Activated CD4-positive, alpha-beta T cell treated with anti-CD3 and anti-CD28 coated beads for 36 hours (primary cell): ENCODE measurements around the gene VPS13D. TPM values are rescaled to one million over a fixed set of nuclear protein-coding genes. Genes with fewer than 3 reads are reported as not detected.

Experiments used
- ATAC-seq: fragments of 200-7000 bp; cut with Tn5 transposase; one replicate; pipeline ENCODE4 v1.10.0; 2021; ENCODE audit warnings: mild to moderate bottlenecking, moderate library complexity
- CTCF ChIA-PET: fragments of 350-600 bp; sonication (Branson Sonifier 250); formaldehyde crosslinking; loops from one replicate; lab custom pipeline; 2021; ENCODE audit warnings: antibody characterized with exemption; lab: Charles Lee
- POLR2A ChIA-PET: fragments of 350-600 bp; sonication (Branson Sonifier 250); formaldehyde crosslinking; loops from one replicate; lab custom pipeline; 2021; ENCODE audit warnings: antibody characterized with exemption, inconsistent platforms; lab: Charles Lee
- DNase-seq: peaks from one replicate; pipeline ENCODE4 v3.0.0-alpha.2; 2020
- H3K27ac Mint-ChIP-seq: one replicate; pipeline ENCODE4 v1.8.0; 2021; ENCODE audit warnings: mixed read lengths
- H3K27me3 Mint-ChIP-seq: one replicate; pipeline ENCODE4 v1.8.0; 2021; ENCODE audit warnings: mixed read lengths
- H3K36me3 Mint-ChIP-seq: one replicate; pipeline ENCODE4 v1.8.0; 2021; ENCODE audit warnings: low read depth, mixed read lengths
- H3K4me1 Mint-ChIP-seq: one replicate; pipeline ENCODE4 v1.8.0; 2021; ENCODE audit warnings: mixed read lengths
- H3K4me3 Mint-ChIP-seq: one replicate; pipeline ENCODE4 v1.8.0; 2021; ENCODE audit warnings: mild to moderate bottlenecking, moderate library complexity, mixed read lengths
- H3K9me3 Mint-ChIP-seq: one replicate; pipeline ENCODE4 v1.8.0; 2021; ENCODE audit warnings: low read depth, mixed read lengths
- intact Hi-C, 2 experiments: fragments of 100-400 bp; cut with DNase I in 1 of 2; cut with micrococcal nuclease in 1 of 2; formaldehyde crosslinking; loops; one replicate each; pipeline versions ENCODE4 v1.14.2 to v1.15.1; 2022 to 2024; cut with DNase I, micrococcal nuclease
- total RNA-seq, 2 experiments: library from RNA; stranded (reverse); gene quantifications; one replicate each; pipeline ENCODE4 v1.2.3, GENCODE V29; 2021

VPS13D gene
- total RNA-seq, 2 experiments from 2014 or later: 20.6 to 22.9 TPM

- Mint-ChIP-seq H3K27ac (no peak overlapping the region), H3K27me3 (peaks cover 3% of the 10 kb centered on the region), H3K36me3 (peaks cover 7% of the 10 kb centered on the region), H3K9me3 (peaks cover 2% of the 10 kb centered on the region), H3K4me1 (peaks cover 4% of the 10 kb centered on the region), H3K4me3 (no peak overlapping the region)
- intact Hi-C loops: no loop called here
- CTCF ChIA-PET: interaction anchor here (0.6 to 0.7 kb wide), 3 partner anchors 17 to 198 kb away, joined by 3 to 5 read pairs (median 3); no protein-coding TSS in a partner anchor
- POLR2A ChIA-PET: no interaction called here
- no peak for DNase-seq
- no peak for ATAC-seq
Measured at GRCh38 chr1:12541274-12542137, 311.7 kb downstream of the VPS13D start.

GRCh38 chr1:12542138-12542465 lies 312.3 kb downstream of the VPS13D start:
- Mint-ChIP-seq H3K27ac (no peak overlapping the region), H3K9me3 (no peaks in the 10 kb centered on the region), H3K27me3 (peaks cover 3% of the 10 kb centered on the region), H3K36me3 (peaks cover 5% of the 10 kb centered on the region), H3K4me1 (peaks cover 4% of the 10 kb centered on the region), H3K4me3 (no peak overlapping the region)
- ChIA-PET CTCF (interaction anchor here (0.6 kb wide), 2 partner anchors 18 to 23 kb away, joined by 3 to 5 read pairs; no protein-coding TSS in a partner anchor), POLR2A (no interaction called here)
- DNase-seq (no peak), ATAC-seq (no peak)
- intact Hi-C loops: no loop called here

- Mint-ChIP-seq H3K9me3 (no peaks in the 10 kb centered on the region), H3K27me3 (peaks cover 3% of the 10 kb centered on the region), H3K4me1 (peaks cover 4% of the 10 kb centered on the region), H3K4me3 (no peak overlapping the region), H3K36me3 (no peaks in the 10 kb centered on the region), H3K27ac (no peak overlapping the region)
- intact Hi-C loops: no loop called here
- CTCF ChIA-PET: interaction anchor here (0.6 kb wide), 1 partner anchor 24 kb away, joined by 3 read pairs; no protein-coding TSS in a partner anchor
- POLR2A ChIA-PET: no interaction called here
- no peak for ATAC-seq
- DNase-seq: no peak
Measured at GRCh38 chr1:12542616-12543592, 313.1 kb downstream of the VPS13D start.

- Mint-ChIP-seq H3K4me1 (peaks cover 4% of the 10 kb centered on the region), H3K36me3 (no peaks in the 10 kb centered on the region), H3K27me3 (peaks cover 3% of the 10 kb centered on the region), H3K27ac (no peak overlapping the region), H3K4me3 (no peak overlapping the region), H3K9me3 (no peaks in the 10 kb centered on the region)
- no peak for ATAC-seq
- ChIA-PET CTCF (no interaction called here), POLR2A (no interaction called here)
- intact Hi-C loops: no loop called here
- no peak for DNase-seq
Measured at GRCh38 chr1:12543740-12544154, 313.9 kb downstream of the VPS13D start.

GRCh38 chr1:12544357-12544756 lies 314.5 kb downstream of the VPS13D start:
- peaks cover 3% of the 10 kb centered on the region for H3K27me3 Mint-ChIP-seq
- peaks cover 4% of the 10 kb centered on the region for H3K4me1 Mint-ChIP-seq
- H3K4me3 Mint-ChIP-seq: no peak overlapping the region
- H3K36me3 Mint-ChIP-seq: no peaks in the 10 kb centered on the region
- CTCF ChIA-PET: no interaction called here
- intact Hi-C loops: no loop called here
- POLR2A ChIA-PET: no interaction called here
- no peaks in the 10 kb centered on the region for H3K9me3 Mint-ChIP-seq
- DNase-seq (no peak), ATAC-seq (no peak)
- H3K27ac Mint-ChIP-seq: no peak overlapping the region

- peaks cover 3% of the 10 kb centered on the region for H3K27me3 Mint-ChIP-seq
- intact Hi-C loops: no loop called here
- no peaks in the 10 kb centered on the region for H3K9me3 Mint-ChIP-seq
- CTCF ChIA-PET: no interaction called here
- no peaks in the 10 kb centered on the region for H3K36me3 Mint-ChIP-seq
- ATAC-seq: no peak
- no peak for DNase-seq
- no peak overlapping the region for H3K27ac Mint-ChIP-seq
- no peak overlapping the region for H3K4me3 Mint-ChIP-seq
- H3K4me1 Mint-ChIP-seq: peaks cover 7% of the 10 kb centered on the region
- POLR2A ChIA-PET: interaction anchor here (0.7 kb wide), 1 partner anchor 123 kb away, joined by 5 read pairs; no protein-coding TSS in a partner anchor
Measured at GRCh38 chr1:12544992-12545391, 315.2 kb downstream of the VPS13D start.

GRCh38 chr1:12546771-12547585 lies 317.1 kb downstream of the VPS13D start:
- DNase-seq (no peak), ATAC-seq (no peak)
- H3K4me3 Mint-ChIP-seq: no peak overlapping the region
- H3K27me3 Mint-ChIP-seq: peaks cover 3% of the 10 kb centered on the region
- intact Hi-C loops: no loop called here
- ChIA-PET CTCF (interaction anchor here (0.6 kb wide), 1 partner anchor 310 kb away, joined by 3 read pairs; no protein-coding TSS in a partner anchor), POLR2A (no interaction called here)
- H3K27ac Mint-ChIP-seq: no peak overlapping the region
- H3K36me3 Mint-ChIP-seq: no peaks in the 10 kb centered on the region
- H3K4me1 Mint-ChIP-seq: peaks cover 7% of the 10 kb centered on the region
- H3K9me3 Mint-ChIP-seq: no peaks in the 10 kb centered on the region

- Mint-ChIP-seq H3K4me3 (no peak overlapping the region), H3K27me3 (peaks cover 3% of the 10 kb centered on the region), H3K27ac (no peak overlapping the region), H3K9me3 (no peaks in the 10 kb centered on the region), H3K36me3 (no peaks in the 10 kb centered on the region), H3K4me1 (peaks cover 7% of the 10 kb centered on the region)
- CTCF ChIA-PET: no interaction called here
- no peak for DNase-seq
- POLR2A ChIA-PET: no interaction called here
- no peak for ATAC-seq
- intact Hi-C loops: no loop called here
Measured at GRCh38 chr1:12547586-12548225, 317.9 kb downstream of the VPS13D start.

- POLR2A ChIA-PET: no interaction called here
Measured at GRCh38 chr1:12548279-12548972, 318.6 kb downstream of the VPS13D start.

GRCh38 chr1:12548973-12549459 lies 319.2 kb downstream of the VPS13D start:
- ATAC-seq: no peak
- H3K4me1 Mint-ChIP-seq: peaks cover 7% of the 10 kb centered on the region
- ChIA-PET CTCF (no interaction called here), POLR2A (no interaction called here)
- no peak overlapping the region for H3K4me3 Mint-ChIP-seq
- H3K27ac Mint-ChIP-seq: no peak overlapping the region
- intact Hi-C loops: no loop called here
- no peak for DNase-seq
- H3K36me3 Mint-ChIP-seq: no peaks in the 10 kb centered on the region
- no peaks in the 10 kb centered on the region for H3K9me3 Mint-ChIP-seq
- H3K27me3 Mint-ChIP-seq: peaks cover 3% of the 10 kb centered on the region

More at GRCh38 chr1:12548279-12548972, 318.6 kb downstream of the VPS13D start:
- H3K27me3 Mint-ChIP-seq: peaks cover 3% of the 10 kb centered on the region
- no peaks in the 10 kb centered on the region for H3K9me3 Mint-ChIP-seq
- ATAC-seq (no peak), DNase-seq (no peak)
- CTCF ChIA-PET: no interaction called here
- no peaks in the 10 kb centered on the region for H3K36me3 Mint-ChIP-seq
- intact Hi-C loops: no loop called here
- no peak overlapping the region for H3K27ac Mint-ChIP-seq
- H3K4me3 Mint-ChIP-seq: no peak overlapping the region
- peaks cover 7% of the 10 kb centered on the region for H3K4me1 Mint-ChIP-seq
